DOHH2 (cell line): ENCODE data around the gene NRCAM.
"Not testable (repeated sequence)": the region's sequence is repeated elsewhere in the genome, so short reads cannot be mapped to it uniquely, and the experiment has no call there.

Experiments
- H3F3A ChIP-seq: fragments of 200-600 bp; sonication (generic), shearing (Covaris generic); 2 replicates; pipeline ENCODE4 v1.6.0; 2016; ENCODE audit warnings: antibody characterized with exemption, mild to moderate bottlenecking; ENCODE audit not compliant: control insufficient read depth, insufficient read depth
- H3K27ac ChIP-seq: fragments of 200-600 bp; sonication (generic); 2 replicates; pipeline ENCODE4 v1.5.1; 2014; ENCODE audit warnings: low read depth, mild to moderate bottlenecking, low read length, moderate library complexity
- H3K27me3 ChIP-seq: fragments of 200-600 bp; sonication (generic); 2 replicates; pipeline ENCODE4 v1.6.1; 2014; ENCODE audit warnings: mild to moderate bottlenecking, low read length, mixed read lengths; ENCODE audit not compliant: control insufficient read depth
- H3K36me3 ChIP-seq: fragments of 200-600 bp; sonication (generic); 2 replicates; pipeline ENCODE4 v1.6.1; 2014; ENCODE audit warnings: mild to moderate bottlenecking, low read length, moderate library complexity, mixed read lengths; ENCODE audit not compliant: control insufficient read depth
- H3K4me1 ChIP-seq: fragments of 200-600 bp; sonication (generic); 2 replicates; pipeline ENCODE4 v1.6.1; 2014; ENCODE audit warnings: mild to moderate bottlenecking, low read length, mixed read lengths; ENCODE audit not compliant: control insufficient read depth
- H3K4me2 ChIP-seq: fragments of 200-600 bp; sonication (generic); 2 replicates; pipeline ENCODE4 v1.6.0; 2014; ENCODE audit warnings: mild to moderate bottlenecking, low read length, moderate library complexity
- H3K4me3 ChIP-seq: fragments of 200-600 bp; sonication (generic); 2 replicates; pipeline ENCODE4 v1.5.1; 2014; ENCODE audit warnings: mild to moderate bottlenecking, low read length, mixed read lengths
- H3K79me2 ChIP-seq: fragments of 200-600 bp; sonication (generic); 2 replicates; pipeline ENCODE4 v1.6.1; 2014; ENCODE audit warnings: mild to moderate bottlenecking, low read length, mixed read lengths; ENCODE audit not compliant: control insufficient read depth
- H3K9me2 ChIP-seq: fragments of 200-600 bp; sonication (generic); replicated peaks from 2 replicates; pipeline ENCODE4 v1.6.1; 2014; ENCODE audit warnings: mild to moderate bottlenecking, low read length, mixed read lengths; ENCODE audit not compliant: control insufficient read depth
- H3K9me3 ChIP-seq: fragments of 200-600 bp; sonication (generic); 2 replicates; pipeline ENCODE4 v1.6.1; 2014; ENCODE audit warnings: antibody characterized with exemption, low read length, mixed read lengths; ENCODE audit not compliant: control insufficient read depth, insufficient read depth
- H4K20me1 ChIP-seq: fragments of 200-600 bp; sonication (generic); 2 replicates; pipeline ENCODE4 v1.6.0; 2014; ENCODE audit warnings: low read depth, mild to moderate bottlenecking, antibody characterized with exemption, low read length, moderate library complexity; ENCODE audit not compliant: control insufficient read depth, insufficient read depth
- EZH2phosphoT487 ChIP-seq: fragments of 200-600 bp; sonication (generic); IDR thresholded peaks from 2 replicates; pipeline ENCODE4 v1.6.1; 2017; ENCODE audit warnings: borderline replicate concordance, mild to moderate bottlenecking, antibody characterized with exemption, low read length, moderate library complexity, mixed read lengths
- TF ChIP-seq, protein P1 (sequence below): fragments of 200-600 bp; sonication (generic); IDR thresholded peaks from one replicate; pipeline ENCODE4 v1.5.1; 2014; ENCODE audit warnings: antibody characterized with exemption, mild to moderate bottlenecking, low read depth, low read length; ENCODE audit not compliant: poor library complexity, severe bottlenecking

Gene NRCAM

DNA sequence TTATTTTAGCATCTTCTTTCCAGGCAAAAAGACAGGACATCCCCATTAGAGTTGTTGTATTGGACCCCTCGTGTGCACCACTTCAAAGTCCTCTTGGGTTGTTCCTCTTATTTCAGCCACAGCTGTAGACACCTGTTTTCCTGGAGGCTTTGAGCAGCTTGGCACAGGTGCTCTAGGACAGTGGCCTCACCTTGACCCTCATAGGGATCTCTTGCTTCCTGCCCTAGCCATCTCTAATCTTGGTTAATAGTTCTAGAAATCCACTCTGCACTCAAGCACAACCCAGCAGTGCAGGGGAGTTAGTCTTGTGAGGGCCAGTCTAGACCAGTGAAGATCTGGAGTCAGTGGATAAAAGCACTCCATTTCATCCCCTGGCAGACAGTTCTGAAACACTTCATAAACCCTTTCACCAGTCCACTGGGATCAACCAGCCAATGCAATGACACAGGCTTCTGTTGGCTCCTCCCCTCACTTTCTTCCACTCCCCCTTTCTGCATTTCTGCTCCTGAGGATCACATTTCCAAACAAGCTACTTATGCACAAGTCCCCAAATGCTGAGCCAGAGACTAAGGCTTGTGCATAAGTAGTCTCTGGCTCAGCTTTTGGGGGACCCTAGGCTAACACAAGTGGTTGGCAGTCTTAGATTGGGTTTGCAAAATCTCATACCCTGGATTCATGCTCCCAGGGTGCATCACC, 194.5 kb downstream of the NRCAM start:
- Histone ChIP-seq H3K4me3 (no peak overlapping the region), H3F3A (no peaks in the 10 kb centered on the region), H3K9me3 (no peaks in the 10 kb centered on the region), H3K36me3 (no peaks in the 10 kb centered on the region), H3K4me2 (no peak overlapping the region), H3K27me3 (no peaks in the 10 kb centered on the region), H3K9me2 (no peaks in the 10 kb centered on the region), H3K27ac (no peak overlapping the region), H3K4me1 (peaks cover 10% of the 10 kb centered on the region), H3K79me2 (no peaks in the 10 kb centered on the region), H4K20me1 (no peaks in the 10 kb centered on the region)
- TF ChIP-seq EZH2phosphoT487 = no peak

DNA sequence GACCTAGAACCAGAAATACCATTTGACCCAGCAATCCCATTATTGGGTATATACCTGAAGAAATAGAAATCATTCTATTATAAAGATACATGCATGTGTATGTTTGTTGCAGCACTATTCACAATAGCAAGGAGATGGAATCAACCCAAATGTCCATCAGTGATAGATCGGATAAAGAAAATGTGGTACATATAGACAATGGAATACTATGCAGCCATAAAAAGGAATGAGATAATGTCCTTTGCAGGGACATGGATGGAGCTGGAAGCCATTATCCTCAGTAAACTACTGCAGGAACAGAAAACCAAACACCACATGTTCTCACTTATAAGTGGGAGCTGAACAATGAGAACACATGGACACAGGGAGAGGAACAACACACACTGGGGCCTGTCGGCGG, 196.8 kb downstream of the NRCAM start:
- H3K4me1 ChIP-seq = peaks cover 10% of the 10 kb centered on the region
- H3F3A ChIP-seq, H3K9me3 ChIP-seq, H3K4me2 ChIP-seq, H3K79me2 ChIP-seq, H4K20me1 ChIP-seq, H3K4me3 ChIP-seq, H3K36me3 ChIP-seq, H3K9me2 ChIP-seq, H3K27ac ChIP-seq, H3K27me3 ChIP-seq: not testable (repeated sequence)

DNA sequence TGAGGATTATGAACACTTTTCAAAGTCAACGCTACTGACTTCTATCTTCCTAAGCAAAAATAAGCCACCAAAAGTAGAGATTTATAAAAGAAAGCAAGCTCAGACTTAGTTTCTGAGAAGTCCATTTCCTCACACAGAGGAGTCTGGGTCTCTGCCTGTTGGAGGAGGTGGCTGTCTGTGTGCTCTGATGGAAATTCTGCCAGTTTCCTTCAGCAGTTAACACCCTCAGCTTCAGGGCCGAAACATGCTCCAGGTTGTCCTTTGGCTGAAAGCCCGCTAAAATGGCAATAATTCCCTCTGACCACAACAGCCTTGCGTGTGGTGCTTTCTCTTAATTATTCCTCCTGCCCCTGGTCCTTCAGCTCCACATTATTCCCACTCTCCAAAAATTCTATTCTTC, 198.3 kb downstream of the NRCAM start:
- Histone ChIP-seq H3K9me3 (no peaks in the 10 kb centered on the region), H3K79me2 (no peaks in the 10 kb centered on the region), H4K20me1 (no peaks in the 10 kb centered on the region), H3K4me2 (no peak overlapping the region), H3K36me3 (no peaks in the 10 kb centered on the region), H3K4me3 (no peak overlapping the region), H3K9me2 (no peaks in the 10 kb centered on the region), H3K27ac (no peak overlapping the region), H3K27me3 (no peaks in the 10 kb centered on the region), H3F3A (no peaks in the 10 kb centered on the region), H3K4me1 (peaks cover 3% of the 10 kb centered on the region)
- TF ChIP-seq EZH2phosphoT487 = no peak
- TF ChIP-seq, protein P1, sequence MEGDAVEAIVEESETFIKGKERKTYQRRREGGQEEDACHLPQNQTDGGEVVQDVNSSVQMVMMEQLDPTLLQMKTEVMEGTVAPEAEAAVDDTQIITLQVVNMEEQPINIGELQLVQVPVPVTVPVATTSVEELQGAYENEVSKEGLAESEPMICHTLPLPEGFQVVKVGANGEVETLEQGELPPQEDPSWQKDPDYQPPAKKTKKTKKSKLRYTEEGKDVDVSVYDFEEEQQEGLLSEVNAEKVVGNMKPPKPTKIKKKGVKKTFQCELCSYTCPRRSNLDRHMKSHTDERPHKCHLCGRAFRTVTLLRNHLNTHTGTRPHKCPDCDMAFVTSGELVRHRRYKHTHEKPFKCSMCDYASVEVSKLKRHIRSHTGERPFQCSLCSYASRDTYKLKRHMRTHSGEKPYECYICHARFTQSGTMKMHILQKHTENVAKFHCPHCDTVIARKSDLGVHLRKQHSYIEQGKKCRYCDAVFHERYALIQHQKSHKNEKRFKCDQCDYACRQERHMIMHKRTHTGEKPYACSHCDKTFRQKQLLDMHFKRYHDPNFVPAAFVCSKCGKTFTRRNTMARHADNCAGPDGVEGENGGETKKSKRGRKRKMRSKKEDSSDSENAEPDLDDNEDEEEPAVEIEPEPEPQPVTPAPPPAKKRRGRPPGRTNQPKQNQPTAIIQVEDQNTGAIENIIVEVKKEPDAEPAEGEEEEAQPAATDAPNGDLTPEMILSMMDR = no peak

DNA sequence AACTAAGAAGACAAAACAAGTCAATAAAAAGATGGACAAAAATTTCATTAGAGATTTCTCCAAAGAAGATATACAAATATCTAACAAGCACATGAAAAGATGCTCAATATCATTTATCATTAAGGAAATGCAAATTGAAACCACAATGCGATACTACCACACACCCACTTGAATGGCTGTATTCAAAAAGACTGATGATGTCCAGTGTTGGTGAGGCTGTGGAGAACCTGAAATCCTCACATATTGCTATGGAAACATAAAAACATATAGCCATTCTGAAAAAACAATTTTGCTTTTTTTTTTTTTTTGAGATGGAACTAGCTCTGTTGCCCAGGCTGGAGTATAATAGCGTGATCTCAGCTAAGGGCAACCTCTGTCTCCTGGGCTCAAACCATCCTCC, 202.0 kb downstream of the NRCAM start:
- Histone ChIP-seq H3K27ac (no peak overlapping the region), H3K36me3 (no peaks in the 10 kb centered on the region), H3K4me1 (no peaks in the 10 kb centered on the region), H3K27me3 (no peaks in the 10 kb centered on the region), H3K4me3 (no peak overlapping the region), H3F3A (no peaks in the 10 kb centered on the region), H3K9me2 (no peaks in the 10 kb centered on the region), H3K4me2 (no peak overlapping the region), H3K9me3 (no peaks in the 10 kb centered on the region), H4K20me1 (no peaks in the 10 kb centered on the region), H3K79me2 (no peaks in the 10 kb centered on the region)
- no peak for TF ChIP-seq EZH2phosphoT487
- TF ChIP-seq, protein P1 = no peak
